ENCODE results near the gene TMEM106C.
"Not testable (repeated sequence)": the region's sequence is repeated elsewhere in the genome, so short reads cannot be mapped to it uniquely, and the experiment has no call there.

The TMEM106C gene

GRCh38 chr12:47949441-47950341 lies 13.7 kb upstream of the TMEM106C start:
- DNase-seq (ENCODE audit: low read depth in 2 of 2) = no peak

DNA sequence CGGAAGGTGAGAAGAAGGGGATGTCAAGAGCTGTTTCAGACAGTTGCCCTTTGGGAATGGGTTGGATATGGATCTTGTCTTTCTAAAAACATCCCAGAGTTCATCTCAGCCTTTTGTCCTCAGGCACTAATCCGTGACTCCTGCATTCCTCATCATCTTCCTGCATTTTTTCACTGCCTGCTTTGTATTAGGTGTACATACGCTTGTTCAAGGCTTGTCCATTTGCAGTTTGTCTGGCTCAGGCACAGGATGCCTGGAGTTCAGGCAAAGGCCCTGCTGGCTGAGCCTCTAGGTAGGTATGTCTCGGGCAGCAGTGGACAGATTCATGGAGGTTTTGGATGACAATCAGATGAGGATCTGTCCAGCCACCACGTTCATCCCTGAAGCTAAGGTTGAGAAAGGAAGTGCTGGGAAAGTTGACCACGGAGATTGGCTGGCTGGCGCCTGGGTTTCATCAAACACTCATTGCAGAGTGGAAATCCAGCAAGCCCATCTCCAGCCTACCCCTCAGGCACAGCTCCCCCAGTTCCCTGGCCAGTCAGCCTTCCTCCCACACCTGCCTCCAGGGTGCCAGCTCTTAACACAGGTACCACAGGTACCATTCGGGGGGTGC lies 12.4 kb upstream of the TMEM106C start:
- no peak for DNase-seq (ENCODE audit: low read depth in 2 of 2)

DNA sequence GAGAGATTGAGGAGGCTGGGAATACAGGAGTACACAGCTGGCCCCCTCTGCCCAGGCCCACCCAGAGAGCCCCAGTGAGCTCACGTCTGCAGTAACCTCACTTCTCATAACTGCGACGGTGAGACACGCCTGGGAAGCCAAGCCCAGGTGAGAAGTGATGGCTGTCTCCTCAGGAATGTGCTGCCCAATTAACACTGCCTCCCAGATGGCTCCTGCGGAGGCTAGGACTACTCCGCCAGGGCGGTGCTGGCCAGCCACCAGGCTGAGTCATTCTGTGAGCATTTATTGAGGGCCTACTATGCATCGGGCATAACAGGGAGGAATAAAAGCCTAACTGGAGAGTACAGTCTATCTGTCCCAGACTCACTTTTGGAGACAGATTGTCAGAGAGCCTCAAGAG lies 9.3 kb upstream of the TMEM106C start:
- DNase-seq (ENCODE audit: low read depth in 2 of 2) = no peak

DNA sequence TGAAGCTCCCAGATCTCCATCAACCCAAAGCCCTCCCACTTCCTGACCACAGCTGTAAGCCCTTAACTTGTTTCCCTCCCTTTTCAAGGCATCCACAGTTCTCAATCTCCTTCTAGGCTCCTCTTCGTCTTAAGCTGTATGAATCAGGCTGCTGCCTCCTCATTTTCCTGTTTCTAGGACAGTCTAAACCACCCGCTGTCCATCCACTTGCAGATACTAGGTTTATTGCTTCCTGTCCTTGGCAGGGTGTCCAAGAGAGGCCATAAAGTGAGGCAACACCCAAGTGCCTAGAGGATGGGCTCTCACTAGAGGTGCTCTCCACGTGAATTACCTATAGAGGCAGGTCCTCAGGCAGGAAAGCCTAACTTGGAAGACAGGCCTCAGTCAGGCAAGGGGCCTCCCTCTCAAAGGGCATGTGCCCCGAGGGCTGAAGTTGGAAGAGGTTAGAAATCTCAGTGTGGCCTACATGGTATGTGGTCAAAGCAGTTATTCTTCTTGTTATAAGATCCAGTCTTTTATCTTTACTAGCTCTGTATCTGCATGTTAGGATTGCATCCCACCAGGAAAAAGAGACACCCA lies 8.8 kb upstream of the TMEM106C start:
- no peak for DNase-seq (ENCODE audit: low read depth in 2 of 2)

GRCh38 chr12:47955059-47955458 lies 8.3 kb upstream of the TMEM106C start:
- DNase-seq (ENCODE audit: low read depth in 2 of 2) = no peak

- DNase-seq (ENCODE audit: low read depth in 2 of 2) = not testable (repeated sequence)
Observed at GRCh38 chr12:47957671-47958070, 5.7 kb upstream of the TMEM106C start.

GRCh38 chr12:47962198-47962597 lies 1.2 kb upstream of the TMEM106C start:
- DNase-seq (ENCODE audit: low read depth in 2 of 2) = no peak

- DNase-seq (ENCODE audit: low read depth in 2 of 2) = no peak
Observed at GRCh38 chr12:47964106-47964728, 821 bp downstream of the TMEM106C start.

DNA sequence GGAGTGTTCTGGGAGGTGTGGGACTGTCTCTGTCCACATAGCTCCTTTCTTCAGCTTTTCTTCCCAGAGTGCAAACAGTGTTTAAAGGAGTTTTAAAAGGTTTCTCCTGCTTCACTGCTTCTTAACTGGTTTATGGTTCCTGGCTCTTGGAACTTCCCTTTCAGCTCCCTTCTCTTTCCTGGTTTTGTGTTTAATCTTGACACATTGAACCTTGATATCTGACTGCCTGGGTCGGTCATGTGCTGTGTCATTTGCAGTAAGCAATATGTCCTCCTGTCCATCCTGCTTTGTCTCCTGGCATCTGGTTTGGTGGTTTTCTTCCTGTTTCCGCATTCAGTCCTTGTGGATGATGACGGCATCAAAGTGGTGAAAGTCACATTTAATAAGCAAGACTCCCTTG lies 2.2 kb downstream of the TMEM106C start:
- DNase-seq (ENCODE audit: low read depth in 2 of 2) = no peak

GRCh38 chr12:47967461-47968321 lies 4.3 kb downstream of the TMEM106C start:
- no peak for DNase-seq (ENCODE audit: low read depth in 2 of 2)

GRCh38 chr12:47969845-47970244 lies 6.4 kb downstream of the TMEM106C start:
- no peak for DNase-seq (ENCODE audit: low read depth in 2 of 2)

GRCh38 chr12:47970843-47971242 lies 7.4 kb downstream of the TMEM106C start:
- no peak for DNase-seq (ENCODE audit: low read depth in 2 of 2)

DNA sequence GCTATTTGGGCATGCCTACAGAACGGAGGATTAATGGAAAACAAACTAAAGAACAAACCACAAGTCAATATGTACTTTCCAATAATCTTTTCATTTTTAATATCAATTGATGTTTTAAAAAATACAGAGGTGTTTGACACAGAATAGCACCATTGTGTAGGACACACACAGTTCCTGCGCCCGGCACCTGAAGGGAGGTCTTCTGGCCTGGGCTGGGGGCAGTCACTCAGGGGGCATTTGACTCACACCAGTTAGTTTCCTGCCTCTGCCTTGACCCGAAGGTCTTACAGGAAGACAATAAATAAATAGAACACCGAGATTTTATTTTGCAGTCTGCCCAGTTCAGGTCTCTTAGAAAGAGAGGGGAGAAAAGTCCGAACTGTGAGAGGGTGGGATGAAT lies 9.5 kb downstream of the TMEM106C start:
- DNase-seq (ENCODE audit: low read depth in 2 of 2) = no peak

DNA sequence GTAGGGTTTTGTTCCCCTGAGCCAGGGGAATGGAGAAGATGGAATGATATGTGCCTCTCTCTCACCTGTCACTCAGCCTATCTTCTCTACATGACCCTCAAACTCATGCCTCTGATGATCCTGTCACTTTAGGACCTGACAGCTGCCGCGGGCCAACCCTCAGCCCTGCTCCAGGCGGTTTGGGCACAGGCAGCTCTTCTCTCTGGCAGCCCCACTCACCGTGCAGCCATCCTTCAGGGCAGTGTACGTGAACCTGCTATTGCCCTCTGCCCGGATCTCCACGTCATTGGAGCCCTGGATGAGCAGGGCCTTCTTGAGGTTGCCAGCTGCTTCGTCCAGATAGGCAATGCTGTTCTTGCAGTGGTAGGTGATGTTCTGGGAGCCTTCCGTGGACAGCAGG lies 10.5 kb downstream of the TMEM106C start:
- DNase-seq (ENCODE audit: low read depth in 2 of 2) = no peak

GRCh38 chr12:47975036-47975620 lies 11.7 kb downstream of the TMEM106C start:
- DNase-seq (ENCODE audit: low read depth in 2 of 2) = no peak

DNA sequence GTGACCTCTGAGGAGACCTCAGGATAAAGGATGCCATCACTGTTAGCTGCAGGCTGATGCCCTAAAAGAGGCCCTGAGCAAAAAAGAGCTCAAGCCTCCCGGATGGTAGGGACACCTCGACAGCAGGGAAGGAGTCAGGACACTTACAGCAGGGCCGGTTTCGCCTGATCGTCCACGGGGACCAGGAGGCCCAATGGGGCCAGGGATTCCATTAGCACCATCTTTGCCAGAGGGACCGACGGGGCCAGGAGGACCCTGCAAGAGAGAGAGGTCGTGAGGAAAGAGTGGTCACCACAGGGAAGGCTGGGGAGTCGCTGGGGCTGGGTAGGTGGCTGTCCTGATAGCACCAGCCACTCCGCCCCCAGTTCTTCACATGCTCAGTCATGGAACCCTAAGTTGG lies 12.4 kb downstream of the TMEM106C start:
- DNase-seq (ENCODE audit: low read depth in 2 of 2) = no peak

DNA sequence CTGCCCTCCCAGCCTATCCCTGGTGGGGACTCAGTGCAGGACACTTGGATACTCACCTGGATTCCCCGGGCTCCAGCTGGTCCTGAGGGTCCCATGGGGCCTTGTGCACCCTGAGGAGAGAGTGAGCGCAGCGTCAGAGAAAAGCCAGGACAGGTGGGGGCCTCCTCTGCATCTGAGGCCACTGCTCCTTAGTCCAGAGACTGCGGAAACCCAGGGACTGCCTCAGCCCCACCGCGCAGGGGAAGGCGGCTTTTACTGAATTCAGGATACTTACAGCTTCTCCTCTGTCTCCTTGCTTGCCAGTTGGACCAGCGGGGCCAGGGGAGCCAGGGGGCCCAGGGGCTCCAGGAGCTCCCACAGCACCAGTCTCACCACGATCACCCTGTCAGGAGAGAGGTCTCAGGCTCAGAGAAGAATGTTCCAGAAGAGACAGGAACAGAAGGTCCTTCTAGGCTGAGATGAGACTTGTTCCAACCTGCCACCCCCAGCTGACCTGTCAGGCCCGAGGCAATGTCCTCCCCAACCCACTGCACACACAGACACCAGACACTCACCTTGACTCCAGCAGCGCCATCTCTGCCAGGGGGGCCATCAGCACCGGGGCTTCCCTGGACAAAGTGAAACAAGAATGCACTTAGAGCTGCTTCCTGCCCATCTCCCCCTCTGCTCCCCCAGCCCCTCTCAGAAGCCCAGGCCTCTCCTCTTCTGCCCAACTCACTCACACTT lies 13.8 kb downstream of the TMEM106C start:
- no peak for DNase-seq (ENCODE audit: low read depth in 2 of 2)

DNA sequence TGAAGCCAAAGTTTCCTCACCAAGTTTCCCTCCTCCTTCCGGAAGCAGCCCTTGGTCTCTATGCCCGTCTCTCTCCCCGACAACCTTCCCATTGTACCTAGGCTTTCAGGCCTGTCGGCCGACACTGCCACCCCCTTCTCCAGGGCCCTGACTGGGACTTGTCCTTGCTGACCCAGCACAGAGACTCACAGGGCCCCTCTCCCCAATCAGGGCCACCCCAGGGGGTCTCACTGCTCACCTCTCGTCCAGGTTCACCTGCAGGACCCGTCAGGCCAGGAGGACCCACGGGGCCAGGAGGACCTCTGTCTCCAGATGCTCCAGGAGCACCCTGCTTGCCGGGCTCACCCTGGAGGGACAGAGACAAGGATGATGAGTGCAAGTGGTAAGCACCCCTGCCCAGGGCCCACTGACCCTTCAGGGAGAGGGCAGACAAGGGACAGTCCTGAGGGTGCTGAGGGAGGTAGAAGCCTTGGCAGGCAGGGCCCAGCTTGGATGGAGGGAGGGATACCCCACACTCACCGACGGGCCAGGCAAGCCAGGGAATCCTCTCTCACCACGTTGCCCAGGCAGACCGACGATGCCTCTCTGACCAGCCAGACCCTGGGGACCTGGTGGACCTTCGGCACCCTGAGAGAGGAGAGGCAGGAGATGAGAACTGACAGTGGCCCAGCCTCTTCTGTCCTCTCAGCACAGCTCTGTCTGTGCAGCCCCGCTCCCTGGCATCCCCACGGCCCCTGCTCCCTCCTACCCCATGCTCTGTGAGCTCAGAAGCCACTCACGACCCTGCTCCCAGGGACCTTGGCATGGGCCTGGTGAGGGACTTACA lies 14.6 kb downstream of the TMEM106C start:
- no peak for DNase-seq (ENCODE audit: low read depth in 2 of 2)

GRCh38 chr12:47978598-47978873 lies 15.1 kb downstream of the TMEM106C start:
- DNase-seq (ENCODE audit: low read depth in 2 of 2) = no peak

GRCh38 chr12:47979166-47979565 lies 15.8 kb downstream of the TMEM106C start:
- DNase-seq (ENCODE audit: low read depth in 2 of 2) = no peak
